Lung (tissue), 12 donors: ENCODE measurements around the gene SLC29A3. TPM values are rescaled to one million over a fixed set of nuclear protein-coding genes. Genes with fewer than 3 reads are reported as not detected.

Experiments used
- ATAC-seq: fragments of 200-7000 bp; cut with Tn5 transposase; one replicate; pipeline ENCODE4 v1.9.1; 2020; ENCODE audit warnings: moderate number of reproducible peaks; ENCODE audit not compliant: insufficient read depth, low FRiP score
- DNase-seq, 3 donors: peaks; one replicate each; pipeline ENCODE4 v3.0.0-alpha.2; 2013 to 2017
- H3K27ac ChIP-seq, 2 donors: one replicate each; pipeline ENCODE4 v1.5.1; 2013; ENCODE audit warnings: mild to moderate bottlenecking in 2 of 2, moderate library complexity in 2 of 2, control low read depth in 1 of 2, inconsistent platforms in 1 of 2, low read depth in 1 of 2, low read length in 1 of 2
- H3K27me3 ChIP-seq, 3 donors: one replicate each; pipeline ENCODE4 v1.5.1; 2013; ENCODE audit warnings: low read length in 2 of 3; ENCODE audit not compliant: control insufficient read depth in 3 of 3, insufficient read depth in 3 of 3
- H3K36me3 ChIP-seq, 4 donors: one replicate each; pipeline ENCODE4 v1.5.1; 2013; ENCODE audit warnings: low read length in 4 of 4, mild to moderate bottlenecking in 1 of 4, moderate library complexity in 1 of 4; ENCODE audit not compliant: control insufficient read depth in 4 of 4, insufficient read depth in 4 of 4
- H3K4me1 ChIP-seq, 5 donors: one replicate each; pipeline ENCODE4 v1.5.1; 2013; ENCODE audit warnings: low read length in 5 of 5, mild to moderate bottlenecking in 2 of 5, moderate library complexity in 1 of 5; ENCODE audit not compliant: control insufficient read depth in 5 of 5, insufficient read depth in 5 of 5
- H3K4me3 ChIP-seq: one replicate; pipeline ENCODE4 v1.5.1; 2013; ENCODE audit warnings: mild to moderate bottlenecking, control low read depth, moderate library complexity
- H3K9ac ChIP-seq, 2 donors: one replicate each; pipeline ENCODE4 v1.5.1; 2013; ENCODE audit warnings: low read length in 2 of 2, control low read depth in 1 of 2; ENCODE audit not compliant: insufficient read depth in 1 of 2
- H3K9me3 ChIP-seq, 4 donors: one replicate each; pipeline ENCODE4 v1.5.1; 2013; ENCODE audit warnings: low read length in 3 of 4, mild to moderate bottlenecking in 1 of 4, moderate library complexity in 1 of 4; ENCODE audit not compliant: control insufficient read depth in 4 of 4, insufficient read depth in 3 of 4
- CTCF ChIP-seq: IDR thresholded peaks from 2 replicates; pipeline ENCODE4 v1.5.1; 2012; ENCODE audit warnings: mild to moderate bottlenecking; ENCODE audit errors: control extremely low read depth, extremely low read depth
- WGBS, 2 donors: extraction: QIAGEN DNeasy Blood & Tissue Kit; methylation state at CpG; one replicate each; pipeline ENCODE4 v1.1.7; 2013; 5-methylcytosine and 5-hydroxymethylcytosine counted together
- polyA plus RNA-seq, 2 donors: library from polyadenylated mRNA; stranded (reverse); fragments of 200-250 nt; gene quantifications; one replicate each; pipeline ENCODE4 v1.2.1, GENCODE V29; 2013
- total RNA-seq, 2 donors: library from RNA; depleted of rRNA in 1 of 2; stranded (reverse); fragments of >200 nt in 1 of 2; gene quantifications; one replicate each; pipeline ENCODE4 v1.2.1, GENCODE V29; 2014 to 2021
- donor health status: control.
- donor health status: control.
- donor health status: Bipolar disorder and iron deficiency.
- donor health status: healthy.
- donor health status: DM: yes; HTN: yes; CAD: no.

The SLC29A3 gene
- total and polyA plus RNA-seq, 4 donors = 4.9 to 9.6 (median 5.4) TPM

- DNase-seq = no peak
- 72 to 84% methylated on average over 4 of the region's 4 CpGs for WGBS, 2 donors
- no peak overlapping the region for H3K27ac ChIP-seq
- H3K4me3 ChIP-seq = no peak overlapping the region
- no peak for TF ChIP-seq CTCF
- H3K9ac ChIP-seq = no peak overlapping the region
- H3K27me3 ChIP-seq = no peaks in the 10 kb centered on the region
- H3K36me3 ChIP-seq = peaks cover 0 to 12% (median 1%) of the 10 kb centered on the region in 4 donors
- ATAC-seq = no peak
- H3K9me3 ChIP-seq = peaks cover 0 to 2% (median 0%) of the 10 kb centered on the region in 4 donors
- H3K4me1 ChIP-seq = peaks cover 0 to 7% (median 0%) of the 10 kb centered on the region in 5 donors
Measured at GRCh38 chr10:71302451-71302850, 16.6 kb upstream of the SLC29A3 start.

- peaks cover 0 to 8% (median 1%) of the 10 kb centered on the region in 4 donors for H3K36me3 ChIP-seq
- no peak overlapping the region for H3K27ac ChIP-seq
- peaks cover 0 to 13% (median 0%) of the 10 kb centered on the region in 5 donors for H3K4me1 ChIP-seq
- peak in 2 of 3 donors; percentile 59 to 77 for DNase-seq
- H3K9me3 ChIP-seq = peaks cover 0 to under 1% (median 0%) of the 10 kb centered on the region in 4 donors
- no peak for ATAC-seq
- H3K9ac ChIP-seq = no peak overlapping the region
- no peak overlapping the region for H3K4me3 ChIP-seq
- no peak for TF ChIP-seq CTCF
- 61 to 68% methylated on average over 8 of the region's 8 CpGs for WGBS, 2 donors
- no peaks in the 10 kb centered on the region for H3K27me3 ChIP-seq
Measured at GRCh38 chr10:71302874-71303568, 16.0 kb upstream of the SLC29A3 start.

- ATAC-seq (no peak), DNase-seq (no peak)
- H3K9me3 ChIP-seq = no peaks in the 10 kb centered on the region
- H3K27ac ChIP-seq = no peak overlapping the region
- H3K4me3 ChIP-seq = no peak overlapping the region
- no peaks in the 10 kb centered on the region for H3K27me3 ChIP-seq
- 44 to 48% methylated on average over 1 of the region's 1 CpG for WGBS, 2 donors
- peaks cover 0 to 18% (median 0%) of the 10 kb centered on the region in 5 donors for H3K4me1 ChIP-seq
- H3K9ac ChIP-seq = no peak overlapping the region
- peaks cover 0 to 6% (median 1%) of the 10 kb centered on the region in 4 donors for H3K36me3 ChIP-seq
- TF ChIP-seq CTCF = no peak
Measured at GRCh38 chr10:71303569-71303907, 15.5 kb upstream of the SLC29A3 start.
